Right forelimb (tissue), 1 donor: ENCODE measurements around the gene ADAMTS10.
A peak's percentile ranks its signal among the peaks of the same experiment; 100 is the strongest.
"Not testable (repeated sequence)": the region's sequence is repeated elsewhere in the genome, so short reads cannot be mapped to it uniquely, and the experiment has no call there.

Experiments
- DNase-seq: peaks from one replicate; pipeline ENCODE4 v3.0.0-alpha.2; 2018

ADAMTS10 gene

GRCh38 chr19:8622886-8623285 lies 12.4 kb upstream of the ADAMTS10 start:
- DNase-seq, result not testable (repeated sequence)

GRCh38 chr19:8618751-8619150 lies 8.2 kb upstream of the ADAMTS10 start:
- no peak for DNase-seq

- no peak for DNase-seq
These were observed 7.5 kb upstream of the ADAMTS10 start for GRCh38 chr19:8617984-8618383.

DNA sequence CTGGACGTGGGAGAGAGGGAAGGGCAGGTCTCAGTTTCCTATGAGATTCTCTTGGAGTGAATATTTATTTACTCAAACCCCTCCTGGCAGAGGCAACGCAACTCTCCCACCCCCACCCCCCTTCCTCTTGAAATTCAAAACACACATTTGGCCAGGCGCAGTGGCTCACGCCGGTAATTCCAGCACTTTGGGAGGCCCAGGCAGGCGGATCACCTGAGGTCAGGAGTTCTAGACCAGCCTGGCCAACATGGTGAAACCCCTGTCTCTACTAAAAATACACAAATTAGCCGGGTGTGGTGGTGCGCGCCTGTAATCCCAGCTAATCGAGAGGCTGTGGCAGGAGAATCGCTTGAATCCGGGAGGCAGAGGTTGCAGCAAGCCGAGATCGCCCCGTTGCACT lies 6.8 kb upstream of the ADAMTS10 start:
- DNase-seq, result not testable (repeated sequence)

DNA sequence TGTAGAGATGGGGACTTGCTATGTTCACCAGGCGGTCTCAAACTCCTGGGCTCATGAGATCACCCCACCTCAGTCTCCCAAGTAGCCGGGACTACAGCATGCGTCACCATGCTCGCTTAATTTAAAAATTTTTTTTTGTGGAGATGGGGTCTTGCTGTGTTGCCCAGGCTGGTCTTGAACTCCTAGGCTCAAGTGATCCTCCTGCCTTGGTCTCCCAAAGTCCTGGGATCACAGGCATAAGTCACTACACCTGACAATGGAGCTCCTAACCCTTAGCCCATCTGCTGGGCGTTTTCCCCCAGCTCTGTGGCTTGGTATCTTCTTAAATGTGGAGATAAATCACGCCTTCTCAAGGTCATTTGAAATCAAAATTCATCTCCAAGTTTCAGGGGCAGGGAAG lies 6.3 kb upstream of the ADAMTS10 start:
- DNase-seq, result no peak

GRCh38 chr19:8615813-8616596 lies 5.5 kb upstream of the ADAMTS10 start:
- DNase-seq, result no peak

DNA sequence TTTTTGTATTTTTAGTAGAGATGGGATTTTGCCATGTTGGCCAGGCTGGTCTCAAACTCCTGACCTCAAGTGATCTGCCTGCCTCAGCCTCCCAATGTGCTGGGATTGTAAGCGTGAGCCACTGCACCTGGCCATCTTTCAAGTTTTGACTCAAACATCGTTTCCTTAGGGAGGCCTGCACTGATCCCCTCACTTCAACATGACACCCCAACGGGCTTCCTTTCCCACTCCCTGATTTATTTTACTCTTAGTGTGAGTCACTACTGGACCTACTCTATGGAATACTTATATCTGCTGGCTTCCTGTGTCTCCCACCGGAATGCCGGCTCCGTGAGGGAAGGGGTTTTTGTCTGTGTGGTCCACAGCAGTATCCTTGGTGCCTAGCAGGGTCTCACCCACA lies 4.5 kb upstream of the ADAMTS10 start:
- DNase-seq, result no peak

DNA sequence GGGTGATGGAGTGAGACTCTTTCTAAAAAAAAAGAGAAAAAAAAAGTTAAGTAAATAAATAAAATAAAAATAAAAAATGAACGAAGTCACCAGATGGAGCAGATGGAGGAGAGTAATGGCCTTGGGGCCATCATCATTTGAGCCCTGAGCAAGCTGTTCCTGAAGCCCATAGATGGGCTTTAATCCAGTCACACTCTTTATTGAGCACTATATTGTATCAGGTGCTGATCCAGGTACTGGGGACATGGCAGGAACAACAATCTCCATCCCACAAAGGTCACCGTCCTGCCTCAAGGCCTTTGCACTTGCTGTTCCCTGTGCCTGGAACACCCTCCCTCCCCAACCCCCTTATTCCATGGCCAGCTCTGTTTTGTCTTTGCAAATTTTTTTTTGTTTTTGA lies 3.9 kb upstream of the ADAMTS10 start:
- DNase-seq, result no peak

DNA sequence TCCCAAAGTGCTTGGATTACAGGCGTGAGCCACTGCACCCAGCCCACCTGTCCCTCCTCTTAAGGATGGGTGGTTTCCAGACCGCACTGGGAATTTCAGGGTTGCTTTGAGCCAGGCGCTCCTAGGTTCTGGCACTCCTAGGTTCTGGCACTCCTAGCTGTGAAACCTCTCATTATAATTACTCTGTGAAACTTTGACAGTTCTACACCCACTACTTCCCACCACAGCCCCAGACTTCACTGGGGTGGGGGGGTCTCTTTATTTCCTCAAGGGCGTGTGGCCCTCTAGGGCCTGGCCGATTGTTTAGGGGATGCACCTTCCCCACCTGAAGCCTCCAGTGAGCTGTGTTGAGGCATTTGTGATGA lies 2.3 kb upstream of the ADAMTS10 start:
- DNase-seq, result no peak

GRCh38 chr19:8611877-8612806 lies 1.6 kb upstream of the ADAMTS10 start:
- DNase-seq, result peak; percentile 72

- no peak for DNase-seq
These were observed 919 bp upstream of the ADAMTS10 start for GRCh38 chr19:8611391-8611876.

DNA sequence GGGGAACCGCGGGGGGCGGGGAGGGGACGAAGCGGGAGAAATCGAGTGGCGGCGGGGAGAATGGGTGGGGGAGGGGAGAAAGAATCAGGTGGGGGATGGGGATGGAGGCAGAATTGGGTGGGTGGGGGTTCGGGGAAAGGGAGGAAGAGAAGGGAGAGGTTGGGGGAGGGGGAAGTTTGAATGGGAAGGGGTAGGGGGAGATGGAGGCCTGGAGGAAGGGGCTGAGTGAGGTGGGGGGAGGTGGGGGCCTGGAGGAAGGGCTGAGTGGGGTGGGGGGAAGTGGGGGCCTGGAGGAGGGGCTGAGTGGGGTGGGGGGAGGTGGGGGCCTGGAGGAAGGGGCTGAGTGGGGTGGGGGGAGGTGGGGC lies 403 bp upstream of the ADAMTS10 start:
- DNase-seq, result no peak

- DNase-seq, result peak; percentile 82
These were observed 1.1 kb downstream of the ADAMTS10 start for GRCh38 chr19:8609279-8610040.

DNA sequence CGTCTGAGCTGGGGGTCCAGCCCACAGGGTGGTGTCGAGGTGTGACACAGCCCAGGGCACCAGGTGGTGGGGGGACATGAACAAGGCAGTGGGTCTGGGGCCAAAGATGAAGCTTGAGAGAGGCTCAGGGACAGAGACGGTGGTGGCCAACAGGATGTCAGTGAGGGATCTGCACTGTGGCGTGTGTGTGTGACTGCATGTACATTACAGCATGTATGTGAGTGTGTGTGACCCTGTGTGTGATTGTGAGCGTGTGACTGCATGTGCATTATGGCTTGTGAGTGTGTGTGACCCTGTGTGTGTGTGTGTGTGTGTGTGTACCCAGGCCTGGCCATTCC lies 1.6 kb downstream of the ADAMTS10 start:
- DNase-seq, result no peak

DNA sequence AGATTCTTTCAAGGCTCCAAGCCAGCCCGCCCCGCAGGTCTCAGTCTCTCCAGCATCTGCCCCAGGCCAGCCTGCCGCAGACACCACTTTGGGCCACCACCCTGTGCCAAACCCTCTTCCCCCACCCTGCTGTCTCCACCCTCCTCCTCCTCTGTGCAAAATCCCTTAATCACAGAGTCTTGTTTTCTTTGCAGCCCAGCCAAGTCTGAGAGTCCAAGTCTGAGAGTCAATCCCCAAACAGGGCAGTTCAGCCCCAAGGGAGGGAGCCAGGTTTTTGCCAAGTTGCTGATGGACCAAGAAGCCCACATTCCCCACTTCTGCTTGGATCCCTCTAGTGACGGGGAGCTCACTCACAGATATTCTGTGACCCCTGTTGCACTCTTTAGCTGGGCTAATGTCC lies 3.1 kb downstream of the ADAMTS10 start:
- DNase-seq, result no peak

- no peak for DNase-seq
These were observed 5.0 kb downstream of the ADAMTS10 start for GRCh38 chr19:8605514-8605913.

DNA sequence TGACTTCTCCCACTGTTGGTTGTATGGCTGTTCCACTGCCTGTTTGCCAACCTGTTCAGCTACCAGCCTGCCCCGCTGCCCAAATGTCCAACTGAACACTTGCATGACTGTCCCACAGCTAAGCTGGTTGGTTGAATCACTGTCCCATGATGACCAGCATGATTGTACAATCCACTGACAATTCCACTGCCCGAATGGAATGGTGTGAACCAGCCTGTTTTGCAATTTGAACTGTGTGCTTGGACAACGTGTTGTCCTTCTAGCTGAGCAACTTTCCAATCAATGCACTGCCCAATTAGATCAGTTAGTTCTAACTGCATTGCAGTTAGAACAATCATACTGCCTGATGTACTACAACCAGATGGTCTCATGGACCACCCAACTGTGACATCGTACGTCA lies 8.7 kb downstream of the ADAMTS10 start:
- no peak for DNase-seq

- DNase-seq, result no peak
These were observed 9.7 kb downstream of the ADAMTS10 start for GRCh38 chr19:8600816-8601215.

GRCh38 chr19:8600064-8600463 lies 10.5 kb downstream of the ADAMTS10 start:
- no peak for DNase-seq

DNA sequence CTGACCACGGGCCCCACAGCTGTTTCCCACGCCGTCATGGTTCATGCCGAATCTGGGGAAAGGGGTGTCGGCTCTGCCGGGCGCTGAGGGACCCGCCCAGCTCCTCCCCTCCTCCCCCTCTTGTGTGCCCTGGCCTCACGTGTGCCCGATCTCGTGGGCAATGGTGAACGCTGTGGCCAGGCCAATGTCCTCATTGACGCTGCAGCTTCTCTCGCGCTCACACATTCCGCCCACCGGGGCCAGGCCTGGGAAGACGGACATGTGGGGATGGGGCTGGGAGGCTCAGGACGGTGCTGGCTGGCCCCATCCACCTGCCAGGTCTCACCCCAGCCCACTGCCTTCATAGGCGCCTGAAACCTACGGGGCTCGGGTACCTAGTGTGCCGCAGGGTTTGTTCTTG lies 14.3 kb downstream of the ADAMTS10 start:
- DNase-seq, result no peak

DNA sequence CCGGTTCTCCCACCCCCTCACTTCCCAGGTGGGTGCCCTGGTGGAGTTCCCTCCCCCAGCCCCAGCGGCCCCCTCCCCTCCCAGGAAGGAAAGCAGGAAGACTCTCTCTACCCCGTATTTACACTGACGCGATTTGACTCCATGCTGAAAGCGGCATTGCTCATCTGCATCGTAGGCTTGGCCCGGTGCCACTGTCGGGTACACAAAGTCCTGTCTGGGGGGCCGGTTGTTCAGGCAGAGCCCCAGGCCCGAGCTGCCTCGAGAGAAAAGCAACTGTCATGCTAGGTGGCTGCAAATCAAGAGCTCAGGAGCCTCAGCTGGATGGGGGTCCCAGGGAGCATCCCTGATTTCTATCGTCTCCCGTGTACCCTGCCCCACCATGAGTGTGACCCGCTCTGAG lies 14.9 kb downstream of the ADAMTS10 start:
- DNase-seq, result no peak

DNA sequence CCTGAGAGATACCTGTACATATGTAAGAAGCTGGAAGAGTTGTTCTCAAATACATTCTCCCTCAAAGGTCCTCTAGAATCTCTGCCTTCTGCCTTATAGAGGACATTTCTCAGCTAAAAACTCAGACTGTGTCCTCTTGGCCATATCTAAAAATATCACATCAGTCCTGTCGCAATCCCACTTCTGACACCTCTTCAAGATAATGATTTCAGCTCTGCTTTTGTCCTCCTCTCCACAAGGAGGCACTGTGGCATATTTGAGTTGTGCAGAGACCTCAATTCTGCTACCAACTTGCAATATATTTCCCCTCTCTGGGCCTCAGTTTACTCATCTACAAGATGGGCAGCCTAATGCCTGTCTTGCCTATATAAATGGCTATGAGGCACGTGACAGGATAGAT lies 16.6 kb downstream of the ADAMTS10 start:
- no peak for DNase-seq

DNA sequence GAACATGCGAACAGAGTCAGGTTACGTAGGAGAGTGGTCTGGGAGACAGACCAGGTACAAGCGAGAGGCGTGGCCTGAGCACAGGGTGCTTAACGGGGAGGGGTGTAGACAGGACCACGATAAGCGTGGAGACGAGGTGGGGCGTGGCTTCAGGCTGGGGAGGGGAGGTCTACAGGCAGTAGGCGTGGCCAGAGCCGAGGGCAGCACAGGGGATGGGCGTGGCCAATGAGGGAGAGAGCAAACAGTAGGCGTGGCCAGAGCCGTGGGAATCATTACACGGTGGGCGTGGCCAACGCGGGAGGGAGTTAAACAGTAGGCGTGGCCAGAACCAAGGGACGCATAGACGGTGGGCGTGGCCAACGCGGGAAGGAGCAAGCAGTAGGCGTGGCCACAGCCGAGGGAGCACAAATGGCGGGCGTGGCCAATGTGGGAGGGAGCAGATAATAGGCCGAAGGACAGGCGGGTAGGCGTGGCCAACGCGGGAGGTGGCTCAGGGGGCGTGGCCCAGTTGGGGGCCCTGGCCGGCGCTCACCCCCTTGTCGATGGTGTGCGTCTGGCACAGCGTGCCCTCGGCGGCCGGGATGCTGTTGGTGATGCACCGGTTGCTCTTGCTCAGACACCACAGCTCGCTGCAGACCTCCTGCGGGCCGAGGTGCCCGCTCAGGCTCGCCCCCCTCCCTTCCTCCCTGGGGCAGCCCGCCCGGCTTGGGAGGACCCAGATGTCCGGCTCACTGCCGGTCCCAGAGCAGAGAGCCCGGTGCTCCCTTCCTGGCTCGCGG lies 18.1 kb downstream of the ADAMTS10 start:
- DNase-seq, result peak; percentile 96
